GM19023 (cell line): ENCODE measurements around the gene FBXL7.

Experiments
- ATAC-seq: cut with Tn5 transposase; IDR thresholded peaks from one replicate; pipeline ENCODE4 v1.9.1; 2021; ENCODE audit warnings: mild to moderate bottlenecking, moderate library complexity; ENCODE audit not compliant: unreplicated experiment

Gene FBXL7

GRCh38 chr5:15574806-15575325 is 74.9 kb downstream of the FBXL7 start:
- ATAC-seq: no peak

GRCh38 chr5:15575666-15576065 is 75.7 kb downstream of the FBXL7 start:
- ATAC-seq: no peak

GRCh38 chr5:15577132-15577531 is 77.2 kb downstream of the FBXL7 start:
- ATAC-seq: no peak

GRCh38 chr5:15577831-15578230 is 77.9 kb downstream of the FBXL7 start:
- ATAC-seq: no peak

- no peak for ATAC-seq
Measured at GRCh38 chr5:15579193-15579990, 79.4 kb downstream of the FBXL7 start.

- no peak for ATAC-seq
Measured at GRCh38 chr5:15584528-15584927, 84.5 kb downstream of the FBXL7 start.

GRCh38 chr5:15585128-15585527 is 85.1 kb downstream of the FBXL7 start:
- ATAC-seq: no peak

GRCh38 chr5:15585841-15586591 is 86.0 kb downstream of the FBXL7 start:
- no peak for ATAC-seq

- no peak for ATAC-seq
Measured at GRCh38 chr5:15587916-15588315, 87.9 kb downstream of the FBXL7 start.

GRCh38 chr5:15592728-15593127 is 92.7 kb downstream of the FBXL7 start:
- ATAC-seq: no peak

GRCh38 chr5:15594977-15595568 is 95.1 kb downstream of the FBXL7 start:
- ATAC-seq: no peak

GRCh38 chr5:15595929-15596328 is 95.9 kb downstream of the FBXL7 start:
- ATAC-seq: no peak

GRCh38 chr5:15596936-15597335 is 97.0 kb downstream of the FBXL7 start:
- ATAC-seq: no peak

- no peak for ATAC-seq
Measured at GRCh38 chr5:15597804-15598203, 97.8 kb downstream of the FBXL7 start.

GRCh38 chr5:15598294-15598902 is 98.4 kb downstream of the FBXL7 start:
- no peak for ATAC-seq

GRCh38 chr5:15600035-15600434 is 100.1 kb downstream of the FBXL7 start:
- no peak for ATAC-seq

- no peak for ATAC-seq
Measured at GRCh38 chr5:15601274-15601673, 101.3 kb downstream of the FBXL7 start.

- ATAC-seq: no peak
Measured at GRCh38 chr5:15601853-15602252, 101.9 kb downstream of the FBXL7 start.

GRCh38 chr5:15604986-15605385 is 105.0 kb downstream of the FBXL7 start:
- ATAC-seq: no peak

- no peak for ATAC-seq
Measured at GRCh38 chr5:15606197-15606596, 106.2 kb downstream of the FBXL7 start.

GRCh38 chr5:15607076-15607475 is 107.1 kb downstream of the FBXL7 start:
- no peak for ATAC-seq
